Measurements from ENCODE around the gene TEPSIN.
A peak's percentile ranks its signal among the peaks of the same experiment; 100 is the strongest.
"Not testable (repeated sequence)": the region's sequence is repeated elsewhere in the genome, so short reads cannot be mapped to it uniquely, and the experiment has no call there.

TEPSIN gene

DNA sequence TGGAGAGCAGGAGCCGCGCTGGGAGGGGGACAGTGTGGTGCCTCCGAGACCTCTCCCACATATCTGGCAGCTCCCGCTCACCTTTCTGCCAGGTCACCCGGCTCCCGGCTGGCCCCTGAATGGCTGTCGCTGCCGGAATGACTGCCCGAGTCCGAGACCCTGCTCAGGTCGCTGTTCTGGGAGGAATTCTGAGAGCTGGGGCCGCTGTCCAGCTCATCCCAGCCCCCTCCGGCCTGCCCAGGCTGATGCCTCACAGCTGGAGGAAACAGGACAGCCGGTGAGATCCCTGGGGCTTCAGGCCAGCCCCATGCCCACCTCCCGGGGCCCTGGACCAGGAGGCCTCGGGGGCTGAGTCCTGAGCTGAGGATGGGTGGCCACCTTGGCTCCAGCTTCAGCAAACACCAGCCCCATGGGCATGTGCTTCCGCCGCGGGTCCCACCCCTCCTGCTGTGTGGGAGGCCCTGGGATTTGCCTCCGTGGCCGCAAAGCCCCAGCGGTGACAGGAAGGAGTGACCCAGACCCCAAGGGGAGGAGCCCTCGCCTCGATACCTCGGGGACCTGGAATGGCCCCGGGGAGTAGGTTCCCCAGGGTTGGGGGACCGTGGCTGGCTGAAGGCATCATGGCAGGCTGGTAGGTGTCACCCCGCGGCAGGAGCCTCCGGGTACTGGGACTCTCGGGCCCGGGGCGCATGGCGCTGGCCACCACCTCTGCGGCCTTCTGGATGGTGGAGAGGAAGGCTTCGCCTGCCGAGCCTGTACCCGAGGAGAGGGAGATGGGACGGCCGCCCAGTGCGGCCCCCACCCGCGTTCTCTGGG is 6.9 kb downstream of the TEPSIN start:
- Histone ChIP-seq H3K9ac (ENCODE audit: low read depth in 1 of 2, low read length in 2 of 2) (no peak overlapping the region), H3K36me3 (ENCODE audit: control insufficient read depth in 1 of 2, insufficient read depth in 2 of 2, low read length in 2 of 2) (peaks cover 11 to 45% of the 10 kb centered on the region in 2 donors), H3K27me3 (ENCODE audit: control insufficient read depth in 1 of 2, insufficient read depth in 2 of 2, low read length in 2 of 2) (no peaks in the 10 kb centered on the region), H3K4me3 (ENCODE audit: low read depth in 1 of 2, low read length in 2 of 2) (no peak overlapping the region), H3K9me3 (ENCODE audit: control insufficient read depth in 1 of 2, low read length in 2 of 2) (no peaks in the 10 kb centered on the region), H3K27ac (ENCODE audit: low read depth, low read length) (no peak overlapping the region), H3K4me1 (ENCODE audit: control insufficient read depth in 1 of 2, insufficient read depth in 2 of 2, low read length in 2 of 2) (peaks cover 0 to under 1% of the 10 kb centered on the region in 2 donors)

DNA sequence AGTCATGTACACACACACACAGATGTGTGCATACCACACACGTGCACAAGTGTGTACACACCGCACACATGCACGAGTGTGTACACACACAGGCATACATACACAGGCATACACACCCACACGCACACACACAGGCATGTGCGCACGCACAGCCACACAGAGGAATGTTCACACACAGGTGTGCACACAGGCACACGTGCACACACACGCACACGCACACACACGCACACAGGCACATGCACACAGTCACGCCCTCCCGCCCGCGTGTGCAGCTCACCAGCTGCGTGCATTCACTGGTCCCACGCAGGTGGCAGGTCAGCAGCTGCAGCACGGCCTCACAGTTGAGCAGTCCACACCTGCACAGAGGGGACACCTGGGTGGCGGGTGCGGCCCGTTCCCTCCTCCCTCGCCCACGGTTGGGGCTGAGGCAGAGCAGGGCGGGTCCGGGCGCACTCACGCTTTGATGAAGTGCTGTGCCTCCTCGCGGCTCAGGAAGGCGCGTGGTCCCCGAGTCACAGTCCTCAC is 7.7 kb downstream of the TEPSIN start:
- peaks cover 11 to 45% of the 10 kb centered on the region in 2 donors for H3K36me3 ChIP-seq (ENCODE audit: control insufficient read depth in 1 of 2, insufficient read depth in 2 of 2, low read length in 2 of 2)
- H3K4me1 ChIP-seq (ENCODE audit: control insufficient read depth in 1 of 2, insufficient read depth in 2 of 2, low read length in 2 of 2) = no peaks in the 10 kb centered on the region
- H3K4me3 ChIP-seq (ENCODE audit: low read depth in 1 of 2, low read length in 2 of 2) = no peak overlapping the region
- no peaks in the 10 kb centered on the region for H3K9me3 ChIP-seq (ENCODE audit: control insufficient read depth in 1 of 2, low read length in 2 of 2)
- H3K9ac ChIP-seq (ENCODE audit: low read depth in 1 of 2, low read length in 2 of 2) = no peak overlapping the region
- no peak overlapping the region for H3K27ac ChIP-seq (ENCODE audit: low read depth, low read length)
- H3K27me3 ChIP-seq (ENCODE audit: control insufficient read depth in 1 of 2, insufficient read depth in 2 of 2, low read length in 2 of 2) = no peaks in the 10 kb centered on the region

DNA sequence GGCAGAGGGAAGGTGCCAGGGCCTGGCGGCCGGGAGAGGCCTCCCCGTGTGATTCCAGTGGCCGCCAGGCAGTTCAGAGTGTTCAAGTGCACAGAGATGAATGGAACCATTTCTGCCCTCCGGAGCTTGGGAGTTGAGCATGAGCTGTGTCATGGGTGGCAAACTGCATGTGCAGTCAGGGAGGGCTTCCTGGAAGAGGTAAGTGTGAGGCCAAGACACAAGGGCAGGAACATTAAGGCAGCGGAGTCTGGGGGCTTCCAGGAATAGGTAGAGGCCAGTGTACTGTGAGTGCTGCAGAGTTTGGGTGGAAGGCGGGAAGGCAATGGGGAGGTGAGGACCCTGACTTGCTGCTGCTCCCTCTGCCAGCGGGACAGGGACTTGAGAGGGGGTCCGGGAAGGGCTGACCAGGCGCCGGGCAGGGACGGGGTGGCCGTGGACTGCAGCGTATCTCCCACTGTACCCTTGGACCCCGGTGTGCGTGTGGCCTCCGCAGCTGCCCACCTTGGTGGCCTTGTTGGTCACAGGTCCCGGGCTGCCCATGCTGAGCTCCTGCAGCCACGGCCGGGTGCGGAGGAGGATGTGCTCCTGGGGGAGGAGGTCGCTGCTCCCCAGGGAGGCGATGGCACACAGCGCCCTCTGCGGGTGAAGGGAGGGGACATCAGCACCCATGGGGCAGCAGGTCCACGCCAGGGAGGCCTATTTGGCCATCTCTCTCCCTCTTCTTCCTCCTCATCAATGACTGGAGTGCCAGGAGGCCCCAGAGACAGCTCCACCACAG is 8.6 kb downstream of the TEPSIN start:
- H3K4me3 ChIP-seq (ENCODE audit: low read depth in 1 of 2, low read length in 2 of 2) = no peak overlapping the region
- H3K36me3 ChIP-seq (ENCODE audit: control insufficient read depth in 1 of 2, insufficient read depth in 2 of 2, low read length in 2 of 2) = peaks cover 11 to 45% of the 10 kb centered on the region in 2 donors
- H3K27me3 ChIP-seq (ENCODE audit: control insufficient read depth in 1 of 2, insufficient read depth in 2 of 2, low read length in 2 of 2) = no peaks in the 10 kb centered on the region
- H3K9me3 ChIP-seq (ENCODE audit: control insufficient read depth in 1 of 2, low read length in 2 of 2) = no peaks in the 10 kb centered on the region
- H3K27ac ChIP-seq (ENCODE audit: low read depth, low read length) = no peak overlapping the region
- no peaks in the 10 kb centered on the region for H3K4me1 ChIP-seq (ENCODE audit: control insufficient read depth in 1 of 2, insufficient read depth in 2 of 2, low read length in 2 of 2)
- no peak overlapping the region for H3K9ac ChIP-seq (ENCODE audit: low read depth in 1 of 2, low read length in 2 of 2)

DNA sequence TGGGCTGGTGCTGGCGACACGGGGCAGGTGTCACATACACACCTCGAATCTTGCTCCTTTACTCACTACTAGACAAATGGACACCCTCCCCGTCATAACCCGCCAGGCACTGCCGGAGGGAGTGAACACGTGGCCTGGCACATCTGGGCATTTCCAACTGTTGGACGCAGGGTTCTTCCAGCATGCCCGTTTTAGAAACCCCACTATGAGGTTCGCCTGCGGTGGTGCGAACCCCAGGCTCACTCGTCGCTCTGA is 9.3 kb downstream of the TEPSIN start:
- Histone ChIP-seq H3K27ac (ENCODE audit: low read depth, low read length) (no peak overlapping the region), H3K4me3 (ENCODE audit: low read depth in 1 of 2, low read length in 2 of 2) (no peak overlapping the region), H3K9ac (ENCODE audit: low read depth in 1 of 2, low read length in 2 of 2) (no peak overlapping the region), H3K27me3 (ENCODE audit: control insufficient read depth in 1 of 2, insufficient read depth in 2 of 2, low read length in 2 of 2) (no peaks in the 10 kb centered on the region), H3K9me3 (ENCODE audit: control insufficient read depth in 1 of 2, low read length in 2 of 2) (no peaks in the 10 kb centered on the region), H3K36me3 (ENCODE audit: control insufficient read depth in 1 of 2, insufficient read depth in 2 of 2, low read length in 2 of 2) (peaks cover 11 to 45% of the 10 kb centered on the region in 2 donors), H3K4me1 (ENCODE audit: control insufficient read depth in 1 of 2, insufficient read depth in 2 of 2, low read length in 2 of 2) (no peaks in the 10 kb centered on the region)

DNA sequence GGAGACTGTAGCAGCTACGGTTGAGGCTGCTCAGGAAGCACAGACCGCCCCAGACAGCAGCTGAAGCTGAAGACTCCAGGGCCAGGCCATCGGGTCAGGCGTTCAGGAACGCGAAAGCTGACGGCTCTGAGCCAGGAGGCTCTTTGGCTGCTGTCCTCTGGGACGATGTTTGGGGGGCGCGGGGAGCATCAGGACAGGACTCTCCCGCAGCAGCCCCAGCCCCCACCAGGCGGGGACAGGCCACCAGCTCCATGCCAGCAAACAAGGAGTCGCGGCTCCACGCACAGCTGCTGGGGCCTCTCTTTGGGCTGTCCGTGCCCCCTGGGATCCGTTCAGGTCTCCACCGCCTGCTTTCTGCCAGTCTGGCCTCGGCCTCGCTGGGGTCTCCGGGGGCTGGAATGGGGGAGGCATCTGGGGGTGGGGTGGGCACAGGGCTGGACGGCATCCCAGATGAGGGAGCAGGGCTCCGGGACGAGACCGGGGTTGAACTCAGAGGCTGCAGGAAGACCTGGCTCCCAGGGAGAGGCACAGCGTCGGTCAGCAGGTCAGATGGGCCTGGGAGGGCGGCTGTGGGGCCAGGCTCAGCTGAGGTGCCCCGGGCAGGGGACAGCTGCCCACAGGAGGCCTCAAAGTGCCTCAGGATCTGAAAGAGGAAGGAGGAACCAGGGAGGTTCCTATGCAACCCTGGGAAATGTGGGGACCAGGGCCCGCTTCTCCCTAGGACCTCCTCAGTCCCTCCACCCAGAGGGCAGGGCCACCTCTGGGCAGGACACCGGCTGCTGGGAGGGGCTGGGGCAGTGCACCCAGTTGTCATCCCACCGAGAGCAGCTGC is 9.8 kb downstream of the TEPSIN start:
- no peaks in the 10 kb centered on the region for H3K27me3 ChIP-seq (ENCODE audit: control insufficient read depth in 1 of 2, insufficient read depth in 2 of 2, low read length in 2 of 2)
- no peaks in the 10 kb centered on the region for H3K9me3 ChIP-seq (ENCODE audit: control insufficient read depth in 1 of 2, low read length in 2 of 2)
- no peaks in the 10 kb centered on the region for H3K4me1 ChIP-seq (ENCODE audit: control insufficient read depth in 1 of 2, insufficient read depth in 2 of 2, low read length in 2 of 2)
- H3K27ac ChIP-seq (ENCODE audit: low read depth, low read length) = no peak overlapping the region
- no peak overlapping the region for H3K9ac ChIP-seq (ENCODE audit: low read depth in 1 of 2, low read length in 2 of 2)
- H3K4me3 ChIP-seq (ENCODE audit: low read depth in 1 of 2, low read length in 2 of 2) = no peak overlapping the region
- H3K36me3 ChIP-seq (ENCODE audit: control insufficient read depth in 1 of 2, insufficient read depth in 2 of 2, low read length in 2 of 2) = peaks cover 11 to 45% of the 10 kb centered on the region in 2 donors

DNA sequence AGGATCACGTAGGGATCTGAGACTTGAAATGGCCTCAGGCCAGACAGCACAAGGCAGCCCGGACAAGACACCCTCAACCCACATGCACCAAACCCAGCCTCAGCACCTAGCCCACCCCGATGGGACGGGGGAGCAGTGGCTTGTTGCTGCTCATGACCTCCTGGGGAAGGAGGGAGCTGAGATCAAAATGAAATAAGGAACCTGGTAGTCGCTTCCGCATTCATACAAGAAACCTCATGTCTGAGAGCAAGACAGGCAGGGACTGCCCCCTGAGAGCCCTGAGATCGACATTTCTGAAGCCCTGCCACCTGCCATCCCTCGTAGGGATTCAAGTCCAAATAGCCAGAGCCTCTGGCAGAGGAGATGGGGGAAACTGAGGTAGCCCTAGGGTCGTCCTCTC is 10.4 kb downstream of the TEPSIN start:
- Histone ChIP-seq H3K27ac (ENCODE audit: low read depth, low read length) (no peak overlapping the region), H3K4me3 (ENCODE audit: low read depth in 1 of 2, low read length in 2 of 2) (no peak overlapping the region)

DNA sequence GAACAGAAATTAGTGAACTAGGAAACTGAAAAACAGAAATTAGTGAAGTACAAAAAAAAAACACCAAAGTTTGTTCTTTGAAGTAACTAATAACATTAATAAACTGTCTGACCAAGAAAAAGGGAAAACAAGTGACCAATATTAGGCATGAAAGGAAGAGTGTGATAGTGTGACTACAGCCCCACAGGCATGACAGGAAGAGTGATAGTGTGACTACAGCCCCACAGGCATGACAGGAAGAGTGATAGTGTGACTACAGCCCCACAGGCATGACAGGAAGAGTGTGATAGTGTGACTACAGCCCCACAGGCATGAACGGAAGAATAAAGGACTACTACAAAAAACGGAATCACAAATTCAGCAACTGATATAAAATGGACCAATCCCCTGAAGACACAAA is 11.2 kb downstream of the TEPSIN start:
- not testable (repeated sequence) for H3K27ac ChIP-seq (ENCODE audit: low read depth, low read length); H3K9me3 ChIP-seq (ENCODE audit: control insufficient read depth in 1 of 2, low read length in 2 of 2); H3K4me3 ChIP-seq (ENCODE audit: low read depth in 1 of 2, low read length in 2 of 2); H3K27me3 ChIP-seq (ENCODE audit: control insufficient read depth in 1 of 2, insufficient read depth in 2 of 2, low read length in 2 of 2); H3K9ac ChIP-seq (ENCODE audit: low read depth in 1 of 2, low read length in 2 of 2); H3K4me1 ChIP-seq (ENCODE audit: control insufficient read depth in 1 of 2, insufficient read depth in 2 of 2, low read length in 2 of 2)
- peaks cover 11 to 36% of the 10 kb centered on the region in 2 donors for H3K36me3 ChIP-seq (ENCODE audit: control insufficient read depth in 1 of 2, insufficient read depth in 2 of 2, low read length in 2 of 2)

More for the DNA sequence above, 10.4 kb downstream of the TEPSIN start:
- Histone ChIP-seq H3K4me1 (ENCODE audit: control insufficient read depth in 1 of 2, insufficient read depth in 2 of 2, low read length in 2 of 2) (peaks cover 4 to 5% of the 10 kb centered on the region in 2 donors), H3K9ac (ENCODE audit: low read depth in 1 of 2, low read length in 2 of 2) (no peak overlapping the region), H3K36me3 (ENCODE audit: control insufficient read depth in 1 of 2, insufficient read depth in 2 of 2, low read length in 2 of 2) (peaks cover 11 to 44% of the 10 kb centered on the region in 2 donors), H3K9me3 (ENCODE audit: control insufficient read depth in 1 of 2, low read length in 2 of 2) (no peaks in the 10 kb centered on the region), H3K27me3 (ENCODE audit: control insufficient read depth in 1 of 2, insufficient read depth in 2 of 2, low read length in 2 of 2) (no peaks in the 10 kb centered on the region)

DNA sequence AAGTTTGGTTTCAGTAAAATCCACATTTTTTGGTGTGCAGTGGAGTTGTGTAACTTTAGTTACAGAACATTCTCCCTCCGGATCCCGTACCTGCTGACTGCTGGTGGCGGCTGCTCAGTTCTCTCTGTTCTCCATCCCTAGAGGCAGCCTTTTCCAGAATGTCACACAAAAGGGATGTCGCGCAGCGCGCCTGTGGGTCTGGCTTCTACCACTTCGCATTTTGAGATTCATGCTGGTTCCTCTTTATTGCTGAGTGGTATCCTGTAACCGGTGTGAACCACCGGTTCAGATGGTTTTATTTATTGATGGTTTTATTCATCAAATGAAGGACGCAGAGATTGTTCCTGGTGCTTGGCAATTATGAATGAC is 15.1 kb downstream of the TEPSIN start:
- no peaks in the 10 kb centered on the region for H3K27me3 ChIP-seq (ENCODE audit: control insufficient read depth in 1 of 2, insufficient read depth in 2 of 2, low read length in 2 of 2)
- peaks cover 0 to 5% of the 10 kb centered on the region in 2 donors for H3K36me3 ChIP-seq (ENCODE audit: control insufficient read depth in 1 of 2, insufficient read depth in 2 of 2, low read length in 2 of 2)
- peak overlapping the region in 1 of 2 donors; percentile 62 for H3K4me3 ChIP-seq (ENCODE audit: low read depth in 1 of 2, low read length in 2 of 2)
- peaks cover 15 to 21% of the 10 kb centered on the region in 2 donors for H3K4me1 ChIP-seq (ENCODE audit: control insufficient read depth in 1 of 2, insufficient read depth in 2 of 2, low read length in 2 of 2)
- peak overlapping the region in 1 of 2 donors; percentile 51 for H3K9ac ChIP-seq (ENCODE audit: low read depth in 1 of 2, low read length in 2 of 2)
- no peaks in the 10 kb centered on the region for H3K9me3 ChIP-seq (ENCODE audit: control insufficient read depth in 1 of 2, low read length in 2 of 2)
- H3K27ac ChIP-seq (ENCODE audit: low read depth, low read length) = no peak overlapping the region

DNA sequence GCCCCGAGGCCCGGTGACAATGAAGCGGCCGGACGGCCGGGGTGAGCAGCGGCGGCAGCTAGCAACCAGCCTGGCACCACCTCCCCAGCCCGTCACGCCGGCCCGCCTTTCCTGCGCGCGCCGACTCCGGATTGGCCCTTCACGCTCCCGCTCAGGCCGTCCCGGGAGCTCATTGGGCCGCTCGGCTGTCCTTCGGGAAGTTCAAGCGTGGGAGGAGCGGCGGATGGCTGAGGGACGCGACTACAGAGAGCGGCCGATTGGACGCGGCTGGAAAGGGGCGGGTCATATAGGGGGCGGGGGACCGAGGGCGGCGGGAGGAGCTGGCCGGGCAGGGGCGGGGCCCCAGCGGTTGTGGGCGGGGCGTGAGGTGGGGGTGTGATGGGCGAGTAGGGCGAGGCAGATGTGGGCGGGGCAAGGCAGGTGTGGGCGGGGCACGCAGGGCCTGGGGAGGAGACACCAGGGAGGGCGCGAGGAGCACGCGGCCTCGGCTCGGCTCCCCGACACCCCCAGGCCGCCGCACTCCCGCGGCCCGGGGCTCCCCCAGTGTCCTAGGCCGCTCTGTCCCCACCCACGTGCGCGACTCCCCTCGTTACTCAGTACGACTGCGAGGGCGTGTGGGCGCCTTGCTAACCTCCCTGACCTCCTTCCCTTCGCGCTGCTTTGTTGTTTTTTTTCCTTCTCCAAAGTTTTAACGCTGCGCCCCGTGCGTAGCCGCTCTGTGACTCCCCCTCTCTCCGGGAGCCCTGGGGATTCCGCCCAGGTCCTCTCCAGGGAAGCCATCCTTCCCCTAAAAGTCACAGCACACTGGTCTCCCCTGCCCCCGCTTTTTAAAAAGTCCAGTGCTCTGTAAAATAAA is 15.7 kb downstream of the TEPSIN start, which contains the start of gene CEP131:
Gene CEP131 (minus strand): TSS at position 60 of the 856 bp plus-strand sequence. CDS start 2,909 bp downstream, outside the sequence.
- peak within 1 kb of the TSS; percentile 75 to 77 for H3K4me3 ChIP-seq (ENCODE audit: low read depth in 1 of 2, low read length in 2 of 2)
- H3K36me3 ChIP-seq (ENCODE audit: control insufficient read depth in 1 of 2, insufficient read depth in 2 of 2, low read length in 2 of 2) = no peaks in the 10 kb centered on the region
- peaks cover 15 to 21% of the 10 kb centered on the region in 2 donors for H3K4me1 ChIP-seq (ENCODE audit: control insufficient read depth in 1 of 2, insufficient read depth in 2 of 2, low read length in 2 of 2)
- no peaks in the 10 kb centered on the region for H3K27me3 ChIP-seq (ENCODE audit: control insufficient read depth in 1 of 2, insufficient read depth in 2 of 2, low read length in 2 of 2)
- H3K9ac ChIP-seq (ENCODE audit: low read depth in 1 of 2, low read length in 2 of 2) = peak within 1 kb of the TSS; percentile 5 to 61
- H3K9me3 ChIP-seq (ENCODE audit: control insufficient read depth in 1 of 2, low read length in 2 of 2) = no peaks in the 10 kb centered on the region
- peak within 1 kb of the TSS; percentile 42 for H3K27ac ChIP-seq (ENCODE audit: low read depth, low read length)
